ENCODE results near the gene FAM222B.
"Not testable (repeated sequence)": the region's sequence is repeated elsewhere in the genome, so short reads cannot be mapped to it uniquely, and the experiment has no call there.

FAM222B gene

GRCh38 chr17:28867276-28867675 lies 24.7 kb upstream of the FAM222B start:
- no peak for DNase-seq

- no peak for DNase-seq
Measured at GRCh38 chr17:28865946-28866752, 23.6 kb upstream of the FAM222B start.

- no peak for DNase-seq
Measured at GRCh38 chr17:28864991-28865849, 22.6 kb upstream of the FAM222B start.

- DNase-seq: no peak
Measured at GRCh38 chr17:28863953-28864352, 21.4 kb upstream of the FAM222B start.

- no peak for DNase-seq
Measured at GRCh38 chr17:28862561-28862960, 20.0 kb upstream of the FAM222B start.

GRCh38 chr17:28861393-28862203 lies 19.0 kb upstream of the FAM222B start:
- no peak for DNase-seq

- no peak for DNase-seq
Measured at GRCh38 chr17:28860363-28860808, 17.8 kb upstream of the FAM222B start.

GRCh38 chr17:28858801-28859355 lies 16.3 kb upstream of the FAM222B start:
- no peak for DNase-seq

- DNase-seq: no peak
Measured at GRCh38 chr17:28857905-28858800, 15.6 kb upstream of the FAM222B start.

GRCh38 chr17:28856028-28856574 lies 13.5 kb upstream of the FAM222B start:
- DNase-seq: no peak

- no peak for DNase-seq
Measured at GRCh38 chr17:28855336-28855679, 12.7 kb upstream of the FAM222B start.

GRCh38 chr17:28854457-28855335 lies 12.1 kb upstream of the FAM222B start, which contains the start of gene ERAL1:
TSS of gene ERAL1 (plus strand) at chr17:28855016. CDS start at chr17:28855035, 19 bp downstream.
- peak; percentile 79 for DNase-seq

GRCh38 chr17:28853295-28853694 lies 10.7 kb upstream of the FAM222B start:
- no peak for DNase-seq

GRCh38 chr17:28849281-28849680 lies 6.7 kb upstream of the FAM222B start:
- no peak for DNase-seq

GRCh38 chr17:28848667-28849066 lies 6.1 kb upstream of the FAM222B start:
- DNase-seq: peak; percentile 60

GRCh38 chr17:28846699-28847098 lies 4.1 kb upstream of the FAM222B start:
- DNase-seq: not testable (repeated sequence)

GRCh38 chr17:28846231-28846630 lies 3.6 kb upstream of the FAM222B start:
- no peak for DNase-seq

GRCh38 chr17:28843816-28844148 lies 1.2 kb upstream of the FAM222B start:
- DNase-seq: no peak

- DNase-seq: no peak
Measured at GRCh38 chr17:28841901-28842281, 699 bp downstream of the FAM222B start.

- no peak for DNase-seq
Measured at GRCh38 chr17:28839221-28839620, 3.4 kb downstream of the FAM222B start.
